Measurements from ENCODE around the gene CELSR1. TPM values are rescaled to one million over a fixed set of nuclear protein-coding genes. Genes with fewer than 3 reads are reported as not detected.

The CELSR1 gene
- total and polyA plus RNA-seq, 10 donors, result 4.3 to 13.1 (median 8.4) TPM

DNA sequence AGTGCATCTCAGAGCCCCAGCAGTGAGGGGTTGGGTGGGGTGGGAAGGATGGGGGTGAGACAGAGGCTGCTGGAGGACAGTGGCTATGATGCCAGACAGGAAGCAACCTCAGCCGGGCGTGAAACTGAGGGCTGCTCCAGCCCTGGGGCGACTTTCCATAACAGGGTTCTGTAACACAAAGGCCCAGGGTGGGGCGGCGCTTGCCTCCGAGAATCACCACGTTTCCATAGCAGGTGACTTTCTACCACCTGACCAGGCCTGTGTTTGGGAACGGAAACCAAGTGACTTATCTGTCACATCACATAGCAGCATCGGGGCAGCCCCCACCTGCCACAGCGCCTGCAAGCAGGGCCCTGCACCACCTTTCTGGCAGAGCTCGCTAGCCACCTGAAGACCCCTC is 116.2 kb downstream of the CELSR1 start:
- WGBS, 5 donors, result 62 to 81% (median 71%) methylated on average over 8 to 11 of the region's 11 CpGs

DNA sequence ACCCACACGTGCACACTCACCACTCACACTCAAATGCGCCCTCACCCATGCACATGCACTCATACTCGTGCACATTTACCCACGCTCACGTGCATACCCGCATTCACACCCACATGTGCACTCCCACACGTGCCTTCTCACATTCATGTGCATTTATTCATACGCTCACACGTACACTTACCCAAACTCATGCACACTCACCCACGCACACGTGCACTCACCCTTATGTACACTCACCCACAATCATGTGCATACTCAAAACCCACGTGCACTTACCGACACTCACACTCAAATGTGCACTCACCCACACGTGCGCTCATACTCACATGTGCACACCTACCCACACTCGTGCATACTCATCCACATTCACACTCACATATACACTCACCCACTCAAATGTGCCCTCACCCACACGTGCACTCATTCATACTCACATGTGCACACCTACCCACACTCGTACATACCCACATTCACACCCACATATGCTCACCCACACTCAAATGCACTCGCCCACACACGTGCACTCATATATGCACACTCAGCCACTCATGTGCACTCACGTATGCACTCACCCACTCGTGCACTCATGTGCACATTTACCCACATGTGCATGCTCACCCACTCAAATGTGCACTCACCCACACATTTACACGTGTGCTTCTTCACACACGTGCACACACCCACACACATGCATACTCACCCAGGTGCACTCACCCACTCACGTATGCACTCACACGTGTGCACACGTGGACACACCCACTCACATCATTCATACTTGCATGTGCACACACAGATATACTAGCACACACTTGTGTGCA is 117.5 kb downstream of the CELSR1 start:
- Histone ChIP-seq H3K27me3 (replicated peaks in 1 of 7) (peaks cover 0 to 14% (median 0%) of the 10 kb centered on the region in 7 donors), H3K27ac (no peak overlapping the region), H3K9me3 (no peaks in the 10 kb centered on the region), H3K36me3 (no peaks in the 10 kb centered on the region), H3K4me3 (no peak overlapping the region), H3K4me1 (peaks cover 0 to 32% (median 3%) of the 10 kb centered on the region in 6 donors)
- 92 to 95% (median 95%) methylated on average over 27 of the region's 27 CpGs for WGBS, 5 donors
- intact Hi-C loops (cut with DNase I; ENCODE audit: low total_unique reads), result no loop called here
- DNase-seq, result no peak
- no peak for TF ChIP-seq POLR2AphosphoS5 (IDR thresholded peaks at IDR 0.05)
- no peak for TF ChIP-seq POLR2A (IDR thresholded peaks at IDR 0.05)
- TF ChIP-seq, protein P1, sequence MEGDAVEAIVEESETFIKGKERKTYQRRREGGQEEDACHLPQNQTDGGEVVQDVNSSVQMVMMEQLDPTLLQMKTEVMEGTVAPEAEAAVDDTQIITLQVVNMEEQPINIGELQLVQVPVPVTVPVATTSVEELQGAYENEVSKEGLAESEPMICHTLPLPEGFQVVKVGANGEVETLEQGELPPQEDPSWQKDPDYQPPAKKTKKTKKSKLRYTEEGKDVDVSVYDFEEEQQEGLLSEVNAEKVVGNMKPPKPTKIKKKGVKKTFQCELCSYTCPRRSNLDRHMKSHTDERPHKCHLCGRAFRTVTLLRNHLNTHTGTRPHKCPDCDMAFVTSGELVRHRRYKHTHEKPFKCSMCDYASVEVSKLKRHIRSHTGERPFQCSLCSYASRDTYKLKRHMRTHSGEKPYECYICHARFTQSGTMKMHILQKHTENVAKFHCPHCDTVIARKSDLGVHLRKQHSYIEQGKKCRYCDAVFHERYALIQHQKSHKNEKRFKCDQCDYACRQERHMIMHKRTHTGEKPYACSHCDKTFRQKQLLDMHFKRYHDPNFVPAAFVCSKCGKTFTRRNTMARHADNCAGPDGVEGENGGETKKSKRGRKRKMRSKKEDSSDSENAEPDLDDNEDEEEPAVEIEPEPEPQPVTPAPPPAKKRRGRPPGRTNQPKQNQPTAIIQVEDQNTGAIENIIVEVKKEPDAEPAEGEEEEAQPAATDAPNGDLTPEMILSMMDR (IDR thresholded peaks at IDR 0.05 in 8 of 11, conservative IDR thresholded peaks at IDR 0.05 in 3 of 11), result no peak

More for the DNA sequence above, 116.2 kb downstream of the CELSR1 start:
- no peak overlapping the region for H3K4me3 ChIP-seq
- intact Hi-C loops (cut with DNase I; ENCODE audit: low total_unique reads), result no loop called here
- H3K36me3 ChIP-seq, result no peaks in the 10 kb centered on the region
- peaks cover 0 to 14% (median 0%) of the 10 kb centered on the region in 7 donors for H3K27me3 ChIP-seq (replicated peaks in 1 of 7)
- peaks cover 0 to 32% (median 3%) of the 10 kb centered on the region in 6 donors for H3K4me1 ChIP-seq
- no peak for DNase-seq
- peaks cover 0 to 10% (median 7%) of the 10 kb centered on the region in 8 donors for H3K9me3 ChIP-seq
- peak overlapping the region in 1 of 8 donors; percentile 25 for H3K27ac ChIP-seq
- peak in 1 of 3 donors; percentile 20 for TF ChIP-seq POLR2AphosphoS5 (IDR thresholded peaks at IDR 0.05)
- no peak for TF ChIP-seq POLR2A (IDR thresholded peaks at IDR 0.05)
- TF ChIP-seq, protein P1 (IDR thresholded peaks at IDR 0.05 in 8 of 11, conservative IDR thresholded peaks at IDR 0.05 in 3 of 11), result no peak

DNA sequence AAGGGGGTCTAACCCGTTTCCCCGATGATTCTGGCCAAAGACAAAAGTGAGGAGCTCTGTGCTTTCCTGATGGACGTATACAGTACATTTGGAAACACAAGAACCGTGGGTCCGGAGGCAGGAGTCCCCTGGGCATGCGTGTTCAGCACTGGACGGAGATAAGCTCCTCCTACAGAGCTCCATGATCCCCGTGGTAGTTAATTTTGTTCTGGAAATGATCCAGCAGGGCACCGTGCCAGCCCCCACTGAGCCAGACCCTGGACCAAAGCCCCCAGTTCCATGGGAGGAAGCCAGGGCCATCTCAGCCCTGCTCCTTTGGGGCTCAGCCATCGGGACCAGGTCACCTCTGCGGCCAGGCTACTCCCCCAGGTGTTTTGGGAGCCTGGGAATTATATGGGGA is 118.6 kb downstream of the CELSR1 start:
- intact Hi-C loops (cut with DNase I; ENCODE audit: low total_unique reads), result no loop called here
- no peak overlapping the region for H3K27ac ChIP-seq
- H3K4me1 ChIP-seq, result peaks cover 0 to 32% (median 3%) of the 10 kb centered on the region in 6 donors
- TF ChIP-seq, protein P1 (IDR thresholded peaks at IDR 0.05 in 8 of 11, conservative IDR thresholded peaks at IDR 0.05 in 3 of 11), result no peak
- no peak for TF ChIP-seq POLR2AphosphoS5 (IDR thresholded peaks at IDR 0.05)
- no peak for TF ChIP-seq POLR2A (IDR thresholded peaks at IDR 0.05)
- H3K36me3 ChIP-seq, result no peaks in the 10 kb centered on the region
- peaks cover 0 to 14% (median 0%) of the 10 kb centered on the region in 7 donors for H3K27me3 ChIP-seq (replicated peaks in 1 of 7)
- no peak overlapping the region for H3K4me3 ChIP-seq
- no peaks in the 10 kb centered on the region for H3K9me3 ChIP-seq
- 53 to 73% (median 68%) methylated on average over 11 of the region's 11 CpGs for WGBS, 5 donors
- DNase-seq, result no peak

DNA sequence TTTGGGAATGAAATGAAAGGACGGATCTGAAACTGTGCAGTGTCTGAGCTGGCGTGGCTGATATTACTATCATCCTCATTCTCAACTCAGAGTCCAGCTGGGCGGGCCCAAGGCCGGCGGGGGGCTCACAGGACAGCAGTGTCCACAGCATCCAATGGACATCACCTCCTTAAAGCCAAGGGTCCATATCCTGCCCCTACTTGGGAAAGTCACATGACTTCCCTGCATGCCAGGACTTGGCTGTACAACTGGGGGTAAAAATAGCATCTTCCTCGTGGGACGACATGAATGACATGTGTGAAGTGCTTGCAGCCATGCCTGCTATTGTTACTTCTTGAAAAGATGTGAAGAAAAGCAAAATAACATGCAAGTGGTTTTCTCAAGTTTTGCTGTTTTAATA is 119.7 kb downstream of the CELSR1 start:
- intact Hi-C loops (cut with DNase I; ENCODE audit: low total_unique reads), result no loop called here
- no peak for DNase-seq
- no peaks in the 10 kb centered on the region for H3K36me3 ChIP-seq
- TF ChIP-seq, protein P1 (IDR thresholded peaks at IDR 0.05 in 8 of 11, conservative IDR thresholded peaks at IDR 0.05 in 3 of 11), result no peak
- no peak for TF ChIP-seq POLR2A (IDR thresholded peaks at IDR 0.05)
- peak in 1 of 3 donors; percentile 18 for TF ChIP-seq POLR2AphosphoS5 (IDR thresholded peaks at IDR 0.05)
- WGBS, 5 donors, result 47 to 71% (median 51%) methylated on average over 7 of the region's 7 CpGs
- H3K9me3 ChIP-seq, result no peaks in the 10 kb centered on the region
- peaks cover 0 to 14% (median 0%) of the 10 kb centered on the region in 7 donors for H3K27me3 ChIP-seq (replicated peaks in 1 of 7)
- H3K4me3 ChIP-seq, result no peak overlapping the region
- H3K4me1 ChIP-seq, result peaks cover 0 to 27% (median 3%) of the 10 kb centered on the region in 6 donors
- H3K27ac ChIP-seq, result peak overlapping the region in 3 of 8 donors; percentile 13 to 37 (median 33)

Measured in spleen (tissue), 11 donors.